ENCODE results near the gene TSPAN4. TPM values are rescaled to one million over a fixed set of nuclear protein-coding genes. Genes with fewer than 3 reads are reported as not detected.

The TSPAN4 gene, protein sequence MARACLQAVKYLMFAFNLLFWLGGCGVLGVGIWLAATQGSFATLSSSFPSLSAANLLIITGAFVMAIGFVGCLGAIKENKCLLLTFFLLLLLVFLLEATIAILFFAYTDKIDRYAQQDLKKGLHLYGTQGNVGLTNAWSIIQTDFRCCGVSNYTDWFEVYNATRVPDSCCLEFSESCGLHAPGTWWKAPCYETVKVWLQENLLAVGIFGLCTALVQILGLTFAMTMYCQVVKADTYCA
- 107 to 186 TPM (median 164 TPM) in 5 replicates for total RNA-seq (2022; extraction: Qiagen RNA extraction; ENCODE audit: low read depth)

GRCh38 chr11:842370-843002 is at the start of gene TSPAN4, which contains the start of gene POLR2L:
Gene TSPAN4 (plus strand): TSS chr11:842852. CDS start chr11:850305, 7,453 bp downstream.
Gene POLR2L (minus strand): TSS chr11:842529. CDS start chr11:842508, 21 bp downstream.

DNA sequence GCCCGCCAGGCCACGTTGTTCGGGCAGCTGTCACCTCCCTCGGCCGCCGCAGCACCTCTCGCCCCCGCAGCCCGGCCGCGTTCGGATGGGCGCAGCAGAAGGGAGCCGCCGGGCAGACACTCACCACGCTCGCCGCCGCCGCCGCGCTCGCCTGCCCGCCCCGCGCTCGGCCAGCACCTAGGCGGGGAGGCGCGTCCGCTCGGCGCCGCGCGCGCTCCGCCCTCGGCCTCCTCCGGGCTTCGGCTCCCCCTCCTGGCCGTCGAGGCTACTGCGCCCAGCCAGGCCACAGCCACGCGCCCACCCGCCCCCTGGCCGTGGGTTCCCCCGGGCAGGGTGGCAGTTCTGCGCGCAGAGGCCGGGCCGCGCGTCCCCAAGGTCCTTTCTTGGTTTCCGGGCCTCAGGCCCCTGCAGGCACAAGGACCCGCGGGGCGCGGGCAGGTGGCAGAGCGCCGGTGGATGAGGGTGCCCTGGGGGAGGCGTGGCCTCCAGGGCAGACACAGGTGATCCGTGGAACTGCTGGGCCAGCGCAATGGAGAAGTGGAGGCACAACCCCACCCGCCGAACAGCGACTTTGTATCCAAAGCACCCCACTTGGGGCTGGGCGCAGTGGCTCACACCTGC is 44.4 kb upstream of the TSPAN4 start, which contains the start of gene SLC25A22:
Gene SLC25A22, minus strand, starts transcription at position 189 of the 621 bp plus-strand sequence. CDS start 3,275 bp downstream, outside the sequence.

GRCh38 chr11:809287-810039 is 33.2 kb upstream of the TSPAN4 start, which contains the start of gene RPLP2:
Gene RPLP2 (plus strand): TSS chr11:809967. CDS start chr11:810235, 268 bp downstream.

DNA sequence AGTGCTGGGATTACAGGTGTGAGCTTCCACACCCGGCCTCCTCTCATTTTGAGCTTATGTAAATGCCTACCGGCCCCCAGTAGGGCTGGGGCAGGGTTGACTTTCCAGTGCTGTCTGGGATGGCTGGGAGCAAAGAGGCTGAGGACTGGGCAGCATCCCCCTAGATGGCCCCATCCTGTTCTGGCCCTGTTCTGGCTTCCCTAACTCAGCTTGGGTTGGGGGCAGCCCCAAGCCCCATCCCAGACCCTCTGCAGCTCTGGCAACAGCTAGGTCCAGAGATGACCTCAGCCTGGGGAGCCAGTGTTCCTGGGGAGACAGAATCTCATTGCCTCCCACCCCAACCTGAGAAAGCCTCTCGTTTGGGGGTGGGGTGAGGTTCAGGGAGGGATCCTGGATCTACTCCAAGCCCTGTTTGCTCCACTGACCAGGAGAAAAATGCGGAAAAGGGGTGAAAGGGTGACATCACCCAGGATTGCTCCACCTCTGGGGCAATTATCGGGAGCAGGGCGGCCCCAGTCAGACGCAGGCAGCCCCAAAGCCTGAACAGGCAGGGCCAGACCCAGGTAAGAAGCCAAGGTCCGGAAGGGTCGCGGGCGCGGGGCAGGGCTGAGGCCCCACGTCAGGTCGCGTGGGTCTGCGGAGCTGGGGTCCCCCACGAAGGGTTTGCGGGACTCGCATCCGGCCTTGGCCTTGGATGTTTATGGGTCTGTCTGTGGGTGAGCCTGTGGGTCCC is 24.1 kb upstream of the TSPAN4 start, which contains the start of gene PNPLA2:
Gene PNPLA2, plus strand, starts transcription at position 519 of the 733 bp plus-strand sequence. CDS start 805 bp downstream, outside the sequence.

GRCh38 chr11:827897-828192 is 14.8 kb upstream of the TSPAN4 start, which contains the start of gene CRACR2B:
Gene CRACR2B (plus strand): TSS chr11:827919. CDS start chr11:828608, 689 bp downstream.

DNA sequence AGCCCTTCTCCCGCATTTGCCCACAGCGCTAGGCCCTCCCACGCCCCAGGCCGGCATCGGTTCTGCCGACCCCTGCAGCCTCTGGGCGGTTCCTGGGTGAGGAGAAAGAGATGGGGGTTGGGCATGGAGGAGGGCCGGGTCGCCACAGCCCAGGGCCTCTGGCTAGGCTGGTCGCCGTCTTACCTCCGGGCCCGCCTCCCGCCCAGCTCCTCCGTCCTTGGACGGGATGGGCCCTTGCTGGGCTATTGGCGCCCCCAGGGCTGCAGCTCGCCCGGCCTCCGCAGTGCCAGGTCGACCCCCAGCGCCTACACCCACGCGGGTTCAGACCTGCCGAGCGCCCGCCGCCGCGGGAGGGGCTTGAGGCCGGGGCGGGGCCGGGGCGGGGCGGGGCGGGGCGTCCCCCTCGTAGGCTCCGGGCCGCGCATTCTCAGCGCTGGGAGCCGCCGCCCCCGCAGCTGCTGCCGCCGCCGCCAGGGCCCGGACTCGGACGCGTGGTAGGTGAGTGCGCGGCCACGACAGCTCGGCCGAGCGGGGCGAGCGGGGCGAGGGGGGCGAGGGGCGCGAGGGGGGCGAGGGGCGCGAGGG is 10.0 kb upstream of the TSPAN4 start, which contains the start of gene CD151:
Gene CD151, plus strand, starts transcription at position 424 of the 585 bp plus-strand sequence. CDS start 3,118 bp downstream, outside the sequence.

GRCh38 chr11:910589-911030 is 68.0 kb downstream of the TSPAN4 start, which contains the start of gene CHID1:
Gene CHID1 (minus strand): TSS chr11:910810. CDS start chr11:904816, 5,994 bp downstream.

Other genes starting within 250 kb of the TSPAN4 start
- 4.0 to 8.0 TPM (median 6.0 TPM) in 5 replicates for gene IRF7, start 226.9 kb upstream of the TSPAN4 start, total RNA-seq (2022; extraction: Qiagen RNA extraction; ENCODE audit: low read depth)
- gene CDHR5, start 217.9 kb upstream of the TSPAN4 start, total RNA-seq (2022; extraction: Qiagen RNA extraction; ENCODE audit: low read depth), result 0.05 to 0.14 TPM in 2 of 5 replicates, not detected in the others
- gene SCT, start 215.7 kb upstream of the TSPAN4 start, total RNA-seq (2022; extraction: Qiagen RNA extraction; ENCODE audit: low read depth), result not detected in 5 replicates
- 0.10 to 0.45 TPM (median 0.22 TPM) in 5 replicates for gene DRD4, start 205.6 kb upstream of the TSPAN4 start, total RNA-seq (2022; extraction: Qiagen RNA extraction; ENCODE audit: low read depth)
- 26.8 to 38.2 TPM (median 36.6 TPM) in 5 replicates for gene DEAF1, start 147.6 kb upstream of the TSPAN4 start, total RNA-seq (2022; extraction: Qiagen RNA extraction; ENCODE audit: low read depth)
- 9.1 to 10.8 TPM (median 10.0 TPM) in 5 replicates for gene TMEM80, start 147.0 kb upstream of the TSPAN4 start, total RNA-seq (2022; extraction: Qiagen RNA extraction; ENCODE audit: low read depth)
- gene EPS8L2, start 136.6 kb upstream of the TSPAN4 start, total RNA-seq (2022; extraction: Qiagen RNA extraction; ENCODE audit: low read depth), result 72.5 to 125 TPM (median 110 TPM) in 5 replicates
- gene TALDO1, start 95.4 kb upstream of the TSPAN4 start, total RNA-seq (2022; extraction: Qiagen RNA extraction; ENCODE audit: low read depth), result 399 to 462 TPM (median 422 TPM) in 5 replicates
- 33.0 to 49.6 TPM (median 38.2 TPM) in 5 replicates for gene GATD1, start 65.4 kb upstream of the TSPAN4 start, total RNA-seq (2022; extraction: Qiagen RNA extraction; ENCODE audit: low read depth)
- gene CEND1, start 52.8 kb upstream of the TSPAN4 start, total RNA-seq (2022; extraction: Qiagen RNA extraction; ENCODE audit: low read depth), result 1.4 to 2.0 TPM (median 1.6 TPM) in 5 replicates
- 21.4 to 38.1 TPM (median 34.1 TPM) in 5 replicates for gene SLC25A22, start 44.6 kb upstream of the TSPAN4 start, total RNA-seq (2022; extraction: Qiagen RNA extraction; ENCODE audit: low read depth)
- 8.1 to 16.3 TPM (median 13.1 TPM) in 5 replicates for gene PIDD1, start 37.6 kb upstream of the TSPAN4 start, total RNA-seq (2022; extraction: Qiagen RNA extraction; ENCODE audit: low read depth)
- gene RPLP2, start 32.9 kb upstream of the TSPAN4 start, total RNA-seq (2022; extraction: Qiagen RNA extraction; ENCODE audit: low read depth), result 1,693 to 2,940 TPM (median 2,495 TPM) in 5 replicates
- 35.3 to 59.0 TPM (median 53.7 TPM) in 5 replicates for gene PNPLA2, start 23.9 kb upstream of the TSPAN4 start, total RNA-seq (2022; extraction: Qiagen RNA extraction; ENCODE audit: low read depth)
- 3.0 to 6.5 TPM (median 4.8 TPM) in 5 replicates for gene CRACR2B, start 14.9 kb upstream of the TSPAN4 start, total RNA-seq (2022; extraction: Qiagen RNA extraction; ENCODE audit: low read depth)
- 723 to 833 TPM (median 723 TPM) in 5 replicates for gene CD151, start 9.9 kb upstream of the TSPAN4 start, total RNA-seq (2022; extraction: Qiagen RNA extraction; ENCODE audit: low read depth)
- 556 to 746 TPM (median 619 TPM) in 5 replicates for gene POLR2L, start 323 bp upstream of the TSPAN4 start, total RNA-seq (2022; extraction: Qiagen RNA extraction; ENCODE audit: low read depth)
- gene CHID1, start 68.0 kb downstream of the TSPAN4 start, total RNA-seq (2022; extraction: Qiagen RNA extraction; ENCODE audit: low read depth), result 71.3 to 80.2 TPM (median 74.5 TPM) in 5 replicates
- 27.8 to 37.0 TPM (median 35.6 TPM) in 5 replicates for gene AP2A2, start 83.0 kb downstream of the TSPAN4 start, total RNA-seq (2022; extraction: Qiagen RNA extraction; ENCODE audit: low read depth)
- gene MUC6, start 193.9 kb downstream of the TSPAN4 start, total RNA-seq (2022; extraction: Qiagen RNA extraction; ENCODE audit: low read depth), result 0.01 TPM in 2 of 5 replicates, not detected in the others
- 0.05 to 0.93 TPM (median 0.15 TPM) in 5 replicates for gene MUC2, start 232.0 kb downstream of the TSPAN4 start, total RNA-seq (2022; extraction: Qiagen RNA extraction; ENCODE audit: low read depth)